HepG2 (cell line): Measurements from ENCODE around the gene SLC35B1. TPM values are rescaled to one million over a fixed set of nuclear protein-coding genes. Genes with fewer than 3 reads are reported as not detected.

Source experiments
- ATF7-NPFF ChIP-seq: sonication (generic); formaldehyde crosslinking; IDR thresholded peaks from 2 replicates; pipeline ENCODE4 v1.8.1; 2023; ENCODE audit warnings: mild to moderate bottlenecking, low read depth, missing genetic modification reagents, moderate library complexity
- HNRNPLL ChIP-seq: fragments of 200-400 bp; formaldehyde crosslinking; IDR thresholded peaks from 2 replicates; pipeline ENCODE4 v1.6.1; 2017; ENCODE audit warnings: mild to moderate bottlenecking, low read depth, low read length; ENCODE audit not compliant: poor library complexity, severe bottlenecking
- KLF9 ChIP-seq: IDR thresholded peaks from 2 replicates; pipeline ENCODE4 v1.6.1; 2016; ENCODE audit warnings: low read depth
- MED8 ChIP-seq: sonication (generic); formaldehyde crosslinking; IDR thresholded peaks from 2 replicates; pipeline ENCODE4 v1.8.1; 2023; ENCODE audit warnings: mild to moderate bottlenecking, missing genetic modification reagents; ENCODE audit not compliant: insufficient replicate concordance
- MEF2D ChIP-seq: sonication (generic); formaldehyde crosslinking; IDR thresholded peaks from 2 replicates; pipeline ENCODE4 v1.5.1; 2020; ENCODE audit warnings: mild to moderate bottlenecking, missing genetic modification reagents
- MYNN ChIP-seq: sonication (generic); formaldehyde crosslinking; IDR thresholded peaks from 2 replicates; pipeline ENCODE4 v1.4.0; 2020; ENCODE audit warnings: mild to moderate bottlenecking, low read depth, missing genetic modification reagents
- MZF1 ChIP-seq: sonication (generic); formaldehyde crosslinking; IDR thresholded peaks from 2 replicates; pipeline ENCODE4 v1.8.1; 2023; ENCODE audit warnings: mild to moderate bottlenecking, missing genetic modification reagents, borderline replicate concordance
- NCOA1 ChIP-seq: sonication (generic); formaldehyde crosslinking; IDR thresholded peaks from 2 replicates; pipeline ENCODE4 v1.9.0; 2021; ENCODE audit warnings: missing genetic modification reagents
- NFE2 ChIP-seq: sonication (generic); formaldehyde crosslinking; IDR thresholded peaks from 2 replicates; pipeline ENCODE4 v1.4.0; 2020; ENCODE audit warnings: missing genetic modification reagents
- NFKB2 ChIP-seq: sonication (generic); formaldehyde crosslinking; IDR thresholded peaks from 2 replicates; pipeline ENCODE4 v1.4.0; 2020; ENCODE audit warnings: missing genetic modification reagents, borderline replicate concordance
- PHF5A ChIP-seq: IDR thresholded peaks from one replicate; pipeline ENCODE4 v1.6.1; 2018; ENCODE audit warnings: low read depth, missing genetic modification reagents; ENCODE audit not compliant: unreplicated experiment
- PPARG ChIP-seq: conservative IDR thresholded peaks from 2 replicates; pipeline ENCODE4 v1.6.1; 2016; ENCODE audit warnings: missing biosample characterization, missing genetic modification reagents
- SNAI1 ChIP-seq: sonication (generic); formaldehyde crosslinking; IDR thresholded peaks from 2 replicates; pipeline ENCODE4 v1.5.0; 2020; ENCODE audit warnings: mild to moderate bottlenecking, missing genetic modification reagents, borderline replicate concordance
- STAT6 ChIP-seq: sonication (generic); formaldehyde crosslinking; IDR thresholded peaks from 2 replicates; pipeline ENCODE4 v1.4.0; 2020; ENCODE audit warnings: missing genetic modification reagents, mild to moderate bottlenecking, borderline replicate concordance
- TEAD2 ChIP-seq: sonication (generic); formaldehyde crosslinking; IDR thresholded peaks from 2 replicates; pipeline ENCODE4 v1.9.0; 2021; ENCODE audit warnings: missing genetic modification reagents
- THAP7 ChIP-seq: sonication (generic); formaldehyde crosslinking; IDR thresholded peaks from 2 replicates; pipeline ENCODE4 v1.8.1; 2023; ENCODE audit warnings: mild to moderate bottlenecking, missing genetic modification reagents
- TRAFD1 ChIP-seq: sonication (generic); formaldehyde crosslinking; IDR thresholded peaks from 2 replicates; pipeline ENCODE4 v1.5.1; 2020; ENCODE audit warnings: missing genetic modification reagents, mild to moderate bottlenecking, borderline replicate concordance
- TRIM24 ChIP-seq: sonication (generic); formaldehyde crosslinking; IDR thresholded peaks from 2 replicates; pipeline ENCODE4 v1.8.0; 2022; ENCODE audit warnings: mild to moderate bottlenecking, missing genetic modification reagents
- U2AF1 ChIP-seq: fragments of 200-400 bp; formaldehyde crosslinking; optimal IDR thresholded peaks from 2 replicates; pipeline ENCODE3; 2017; ENCODE audit warnings: mild to moderate bottlenecking, low read depth, low read length
- WIZ ChIP-seq: sonication (generic); formaldehyde crosslinking; IDR thresholded peaks from 2 replicates; pipeline ENCODE4 v1.5.1; 2020; ENCODE audit warnings: mild to moderate bottlenecking, missing genetic modification reagents
- ZFP90 ChIP-seq: sonication (generic); formaldehyde crosslinking; IDR thresholded peaks from 2 replicates; pipeline ENCODE4 v1.8.0; 2022; ENCODE audit warnings: missing genetic modification reagents, mild to moderate bottlenecking, inconsistent platforms, borderline replicate concordance
- ZNF383 ChIP-seq: sonication (generic); formaldehyde crosslinking; IDR thresholded peaks from 2 replicates; pipeline ENCODE4 v1.4.0; 2020; ENCODE audit warnings: missing genetic modification reagents, mild to moderate bottlenecking, borderline replicate concordance
- polyA plus RNA-seq, 8 experiments: library from polyadenylated mRNA; depleted of rRNA in 3 of 8; stranded (reverse) in 7 of 8; unstranded in 1 of 8; fragments of >200 nt; fragmentation: Illumina TruSeq in 4 of 8; extraction: Trizol in 4 of 8; gene quantifications; 2 replicates each; pipeline versions ENCODE4 v1.2.1 to v1.2.3, GENCODE V29; 2011 to 2016; ENCODE audit warnings: low read depth in 4 of 8, missing spikeins in 1 of 8, mixed read lengths in 1 of 8; ENCODE audit not compliant: insufficient read depth in 1 of 8
- total RNA-seq, 5 experiments: library from RNA; depleted of rRNA; stranded (reverse); fragments of >200 nt; fragmentation: Illumina TruSeq; extraction: Trizol; gene quantifications; 2 replicates each; pipeline ENCODE4 v1.2.3, GENCODE V29; 2016; ENCODE audit warnings: low read depth in 1 of 5

The SLC35B1 gene
- total and polyA plus RNA-seq, 2 of the 13 experiments (the other 11 are each of a cell fraction or from before 2014, with no cell fraction given): 99.6 to 113 TPM

- TF ChIP-seq ZNF383 (CRISPR knock-in tag): peak; percentile 85; the same call in 1 of the 2 replicates
- TF ChIP-seq THAP7: peak; percentile 27; the same call in 1 of the 2 replicates
- TF ChIP-seq HNRNPLL: peak; percentile 54
- peak; percentile 17 for TF ChIP-seq MED8 (CRISPR knock-in tag)
- TF ChIP-seq ZFP90 (CRISPR knock-in tag): peak; percentile 1
- TF ChIP-seq PPARG (CRISPR knock-in tag): peak; percentile 44; the same call in 1 of the 2 replicates
- TF ChIP-seq KLF9: peak; percentile 75
- no peak for TF ChIP-seq MZF1 (CRISPR knock-in tag)
- TF ChIP-seq TRAFD1: no peak
- TF ChIP-seq PHF5A (CRISPR knock-in tag): peak; percentile 97
- TF ChIP-seq NFE2 (CRISPR knock-in tag): no peak
- no peak; the same call in 1 of the 2 replicates for TF ChIP-seq STAT6 (CRISPR knock-in tag)
- TF ChIP-seq TEAD2 (CRISPR knock-in tag): no peak
- TF ChIP-seq ATF7-NPFF: no peak; the same call in 1 of the 2 replicates
- peak; percentile 90; the same call in 1 of the 2 replicates for TF ChIP-seq NFKB2 (CRISPR knock-in tag)
- TF ChIP-seq MYNN (CRISPR knock-in tag): peak; percentile 27; the same call in 1 of the 2 replicates
- TF ChIP-seq MEF2D (CRISPR knock-in tag): peak; percentile 79
- no peak for TF ChIP-seq TRIM24 (CRISPR knock-in tag)
- no peak for TF ChIP-seq SNAI1 (CRISPR knock-in tag)
- TF ChIP-seq NCOA1 (CRISPR knock-in tag): peak; percentile 79; the same call in 1 of the 2 replicates
- TF ChIP-seq U2AF1: peak; percentile 39
- peak; percentile 88; the same call in 1 of the 2 replicates for TF ChIP-seq WIZ (CRISPR knock-in tag)
These were observed at the start of gene SLC35B1 (continued) for GRCh38 chr17:49707608-49708514.
